Activated T-cell treated with anti-CD3 and anti-CD28 coated beads for 4 hours (primary cell): ENCODE results near the gene TNNT3.
"Not testable (repeated sequence)": the region's sequence is repeated elsewhere in the genome, so short reads cannot be mapped to it uniquely, and the experiment has no call there.

ENCODE experiments used
- DNase-seq: peaks from one replicate; pipeline ENCODE4 v3.0.0-alpha.2; 2020

The TNNT3 gene

DNA sequence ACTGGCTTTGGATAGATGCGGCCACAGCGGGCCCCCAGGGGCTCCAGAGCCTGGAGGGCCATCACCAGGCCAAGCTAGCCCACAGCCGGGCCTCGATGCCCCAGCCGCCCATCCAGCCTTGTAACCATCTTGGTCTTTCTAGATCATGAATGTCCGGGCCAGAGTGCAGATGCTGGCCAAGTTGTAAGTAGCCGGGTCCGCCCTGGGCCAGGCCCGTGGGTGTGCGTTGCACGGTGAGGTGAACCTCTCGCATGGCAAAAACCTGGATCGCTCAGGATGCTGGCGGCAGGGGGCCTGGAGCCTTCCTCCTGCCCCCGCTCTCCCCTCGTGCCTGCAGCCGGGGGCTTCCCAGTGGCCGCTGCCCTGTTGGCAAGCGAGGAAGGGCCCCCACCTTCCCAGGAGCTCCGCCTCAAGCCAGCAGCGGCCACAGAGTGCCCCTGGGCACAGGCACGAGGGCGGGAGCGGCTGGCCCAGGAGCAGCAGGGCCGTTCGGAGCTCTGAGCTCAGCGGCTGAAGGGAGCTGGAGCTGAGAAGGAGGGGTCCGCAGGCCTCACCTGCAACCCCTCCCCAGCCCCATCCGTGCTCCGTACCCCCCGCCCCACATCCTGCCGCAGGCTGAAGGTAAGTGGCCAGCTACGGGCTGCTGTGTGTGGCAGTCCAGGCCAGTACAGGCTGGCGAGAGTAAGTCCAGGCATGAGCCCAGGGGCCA lies 16.7 kb downstream of the TNNT3 start:
- no peak for DNase-seq

DNA sequence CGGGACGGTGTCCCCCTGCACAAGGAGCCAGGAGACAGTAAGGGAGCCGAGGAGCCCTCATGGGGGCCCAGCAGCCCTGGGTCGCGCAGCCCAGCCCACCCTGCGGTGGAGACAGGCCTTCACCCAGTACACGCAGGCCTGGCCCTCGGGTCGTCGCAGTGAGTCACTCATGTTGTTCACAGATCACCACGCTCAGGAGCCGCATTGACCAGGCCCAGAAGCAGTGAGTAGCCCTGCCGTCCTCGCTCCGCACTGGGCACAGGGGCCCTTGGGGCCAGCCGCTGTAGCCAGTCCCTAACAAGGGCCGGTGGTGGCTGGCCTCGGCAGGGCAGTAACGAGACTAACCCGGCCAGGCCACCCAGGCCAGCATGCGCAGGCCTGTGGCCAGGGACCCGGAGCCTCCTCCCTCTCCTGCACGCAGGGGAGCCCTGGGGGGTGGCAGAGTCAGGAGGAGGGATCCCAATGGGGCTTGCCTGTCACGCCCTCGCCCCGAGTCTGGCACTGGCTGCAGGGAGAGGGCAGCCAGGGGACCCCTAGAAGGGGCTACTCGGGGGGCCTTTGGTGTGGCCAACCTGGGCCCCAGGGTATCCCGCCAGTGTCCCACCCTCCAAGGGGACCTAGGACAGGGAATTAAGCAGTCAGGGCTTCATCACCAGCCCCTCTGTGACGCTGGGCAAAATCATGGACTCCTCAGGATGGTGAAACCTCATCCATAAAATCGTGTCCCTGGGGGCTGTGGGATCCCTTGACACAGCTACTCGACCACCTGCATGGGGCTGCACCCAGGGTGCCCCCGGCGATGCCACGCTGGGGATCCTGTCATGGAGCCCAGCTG lies 17.5 kb downstream of the TNNT3 start:
- DNase-seq: no peak

DNA sequence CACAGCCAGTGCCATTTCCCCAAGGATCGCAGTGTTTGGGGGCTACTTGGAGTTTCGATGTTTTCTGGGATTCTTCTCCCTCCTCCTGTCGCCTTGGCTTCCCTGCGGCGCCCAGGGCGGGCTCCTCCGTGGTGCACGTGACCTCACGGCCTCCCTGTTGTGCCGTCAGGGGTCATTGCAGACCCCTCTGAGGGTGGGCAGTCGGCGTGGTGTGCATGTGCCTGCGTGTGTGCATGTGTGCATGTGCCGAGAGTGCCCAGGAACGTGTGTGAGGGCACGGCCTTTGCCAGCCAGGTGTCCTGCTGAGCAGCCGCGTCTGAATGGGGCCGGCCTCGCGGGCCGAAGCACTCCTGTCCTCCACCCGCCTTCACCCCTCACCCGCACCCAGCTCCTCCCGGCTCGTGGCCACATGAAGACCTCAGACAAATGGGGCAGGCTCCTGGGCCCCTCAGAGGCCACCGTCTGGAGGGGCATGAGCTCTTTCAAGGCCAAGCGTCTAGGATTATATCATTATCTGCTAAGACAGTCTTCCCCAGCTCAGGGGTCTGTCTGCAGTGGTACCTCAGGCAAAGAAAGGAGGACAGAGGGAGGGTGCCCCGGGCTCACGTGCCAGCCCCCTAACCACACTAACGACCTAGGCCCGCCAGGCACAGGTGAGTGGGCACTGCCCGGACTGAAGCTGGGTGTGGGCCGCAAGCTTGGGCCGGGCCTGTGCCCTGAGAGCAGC lies 18.3 kb downstream of the TNNT3 start:
- no peak for DNase-seq

- no peak for DNase-seq
These were observed 19.0 kb downstream of the TNNT3 start for GRCh38 chr11:1938343-1939005.

DNA sequence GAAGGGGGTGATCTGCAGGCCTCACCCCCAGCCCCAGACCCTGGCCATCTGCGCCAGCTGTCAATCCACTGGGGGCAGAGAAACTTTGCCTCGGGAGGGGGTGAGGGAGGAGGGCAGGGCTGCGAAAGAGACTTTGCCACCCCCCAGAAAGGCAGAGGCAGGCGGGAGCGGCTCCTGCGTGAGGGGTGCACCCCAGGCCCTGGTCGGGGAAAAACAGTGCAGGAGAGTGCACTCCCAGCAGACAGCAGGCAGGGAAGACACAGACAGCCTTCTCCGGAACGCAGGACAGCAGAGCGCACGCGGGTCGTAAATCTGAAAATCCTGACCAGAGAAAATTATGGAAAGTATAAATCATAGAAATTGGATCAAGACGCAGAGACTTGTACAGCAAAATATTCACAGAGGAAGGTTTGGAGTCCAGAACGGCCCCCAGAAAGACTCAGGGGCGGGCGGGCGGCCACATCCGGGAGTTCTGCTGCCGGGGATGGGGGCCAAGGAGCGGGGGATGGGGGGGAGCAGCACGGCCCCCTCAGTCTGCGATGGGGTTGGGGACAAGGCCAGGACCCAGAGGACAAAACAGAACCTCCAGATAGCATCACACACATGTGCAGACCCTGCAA lies 19.6 kb downstream of the TNNT3 start:
- no peak for DNase-seq

- not testable (repeated sequence) for DNase-seq
These were observed 20.3 kb downstream of the TNNT3 start for GRCh38 chr11:1939788-1940187.

DNA sequence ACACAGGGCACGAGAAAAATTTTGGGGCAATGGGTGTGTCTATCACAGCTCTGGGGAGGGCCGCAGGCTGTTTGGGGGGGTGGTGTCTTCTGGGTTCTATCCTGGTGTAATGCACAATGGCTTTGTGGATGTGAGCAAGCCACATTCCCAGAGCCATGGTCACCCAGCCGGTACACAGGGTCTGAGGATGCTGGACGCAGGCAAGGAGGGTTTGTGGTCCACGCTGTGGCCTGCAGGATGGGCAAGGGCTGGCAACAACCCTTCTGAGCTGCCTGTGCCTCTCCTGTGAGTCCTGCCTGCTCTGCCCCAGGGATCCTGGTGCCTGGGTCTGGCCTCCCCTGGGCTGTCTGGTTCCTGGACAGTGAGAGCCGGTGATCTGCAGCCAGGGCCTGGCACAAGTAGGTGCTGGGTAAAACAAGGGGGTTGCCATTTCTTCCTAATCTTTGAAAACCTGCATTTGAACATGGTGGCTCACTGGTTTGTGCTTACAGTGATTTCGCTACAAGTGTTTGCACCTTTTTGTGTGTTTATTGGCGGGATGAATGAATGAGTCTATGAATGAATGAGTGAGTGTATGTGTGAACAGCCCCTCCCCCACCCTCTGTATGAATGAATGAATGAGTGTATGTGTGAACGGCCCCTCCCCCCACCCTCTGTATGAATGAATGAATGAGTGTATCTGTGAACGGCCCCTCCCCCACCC lies 23.2 kb downstream of the TNNT3 start:
- no peak for DNase-seq

- DNase-seq: no peak
These were observed 24.1 kb downstream of the TNNT3 start for GRCh38 chr11:1943576-1943975.

GRCh38 chr11:1943977-1944376 lies 24.5 kb downstream of the TNNT3 start:
- DNase-seq: no peak

DNA sequence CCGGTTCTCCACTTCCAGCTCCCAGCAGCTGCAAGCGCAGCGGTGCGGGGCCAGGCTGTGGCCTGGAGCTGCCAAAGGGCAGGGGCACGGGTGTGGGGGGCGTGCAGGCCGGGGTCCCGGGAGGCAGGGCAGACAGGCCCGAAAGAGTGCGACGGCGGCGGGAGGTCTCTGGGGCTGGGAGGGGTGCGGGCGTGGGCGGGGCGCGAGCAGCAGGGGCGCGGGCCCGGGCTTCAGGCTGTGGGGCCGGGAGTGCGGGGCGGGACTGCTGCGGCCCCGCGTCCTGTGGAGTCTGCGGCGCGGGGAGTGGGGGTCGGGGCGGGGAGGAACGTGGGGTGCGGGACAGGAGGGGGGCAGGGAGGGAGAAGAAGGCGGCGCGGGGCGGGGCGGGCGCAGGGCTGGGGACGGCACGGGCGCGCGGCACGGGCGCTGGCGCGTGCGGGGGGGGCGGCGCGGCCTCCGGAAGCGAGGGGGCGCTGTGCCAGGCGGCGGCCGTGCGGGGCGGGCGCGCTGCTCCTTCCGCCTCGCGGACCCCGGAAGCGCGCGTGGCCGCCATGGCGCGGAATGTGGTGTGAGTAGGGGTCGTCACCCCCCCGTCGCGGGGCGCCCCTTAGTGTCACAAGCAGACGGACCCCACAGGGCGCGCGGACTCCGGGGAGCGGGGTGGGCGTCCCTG lies 27.4 kb downstream of the TNNT3 start, which contains the start of gene MRPL23:
Gene MRPL23 (plus strand): TSS at position 521 of the 673 bp plus-strand sequence. CDS start 31 bp downstream, at position 552.
- DNase-seq: peak; percentile 23

DNA sequence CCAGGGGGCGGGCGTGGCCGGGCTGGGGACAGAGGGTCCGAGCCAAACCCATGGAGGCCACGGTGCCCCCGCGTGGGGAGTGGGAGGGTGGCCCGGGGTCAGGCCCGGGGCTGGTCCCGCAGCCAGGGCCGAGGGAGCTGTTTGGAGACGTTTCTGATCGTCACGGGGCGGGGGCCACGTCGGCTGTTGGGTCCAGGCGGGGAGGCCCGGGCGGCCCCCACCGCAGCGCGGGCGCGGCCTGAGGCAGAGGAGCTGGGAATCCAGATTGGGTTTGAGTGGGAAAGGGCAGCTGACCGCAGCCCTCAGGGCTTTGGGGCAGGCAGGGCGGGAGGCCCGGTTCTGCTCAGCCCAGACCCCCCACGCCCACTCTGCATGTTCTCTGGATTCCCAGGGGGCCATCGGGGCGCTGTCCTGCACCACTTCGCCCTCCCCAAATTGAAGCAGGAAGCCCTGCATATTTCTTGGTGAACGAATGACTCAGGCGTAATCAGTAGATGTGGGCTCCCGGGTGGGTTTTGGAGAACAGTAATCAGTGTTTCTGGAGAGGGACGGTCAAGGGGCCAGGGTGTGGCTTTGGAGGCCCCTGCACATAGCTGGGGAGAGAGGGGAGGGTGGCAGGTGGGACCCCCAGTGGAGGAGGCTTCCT lies 28.2 kb downstream of the TNNT3 start:
- no peak for DNase-seq

DNA sequence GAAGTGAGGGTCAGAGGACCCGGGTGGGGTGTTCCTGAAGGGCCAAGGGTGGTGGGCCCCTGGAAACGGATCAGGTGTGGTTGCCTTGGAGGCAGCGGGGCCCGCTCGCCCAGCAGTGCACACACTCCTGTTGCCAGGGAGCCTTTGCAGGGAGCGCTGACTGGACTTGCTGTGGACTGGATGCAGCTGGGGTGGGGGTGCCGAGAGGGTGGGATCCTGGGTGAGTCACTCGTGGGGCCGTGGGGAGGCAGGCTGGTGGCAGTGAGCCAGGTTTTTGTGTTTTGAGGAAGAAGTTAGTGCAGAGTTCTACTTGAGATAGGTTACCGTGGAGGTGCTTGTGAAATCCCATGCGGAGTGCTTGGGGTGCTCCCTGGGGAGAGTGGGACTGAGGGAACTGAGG lies 28.9 kb downstream of the TNNT3 start:
- DNase-seq: no peak

DNA sequence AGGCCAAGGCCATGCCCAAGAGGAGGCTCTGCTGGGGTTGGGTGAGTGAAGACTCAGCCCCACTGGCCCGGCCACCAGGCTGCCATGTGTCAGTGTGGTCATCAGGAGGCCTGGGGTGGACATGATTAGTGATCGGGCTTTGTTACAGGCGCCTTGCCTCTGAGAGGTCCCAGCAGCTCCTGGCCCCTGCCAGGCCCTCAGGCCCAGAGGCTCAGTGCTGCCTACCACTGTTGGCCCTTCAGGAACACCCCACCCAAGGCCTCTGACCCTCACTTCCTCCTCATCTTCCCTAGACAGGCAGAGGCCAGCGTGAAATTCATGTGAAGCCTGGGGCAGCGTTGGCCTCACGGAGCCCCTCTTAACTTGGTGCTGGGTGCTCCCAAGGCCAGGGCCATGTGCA lies 29.8 kb downstream of the TNNT3 start:
- DNase-seq: no peak

GRCh38 chr11:1949922-1950321 lies 30.4 kb downstream of the TNNT3 start:
- DNase-seq: no peak

DNA sequence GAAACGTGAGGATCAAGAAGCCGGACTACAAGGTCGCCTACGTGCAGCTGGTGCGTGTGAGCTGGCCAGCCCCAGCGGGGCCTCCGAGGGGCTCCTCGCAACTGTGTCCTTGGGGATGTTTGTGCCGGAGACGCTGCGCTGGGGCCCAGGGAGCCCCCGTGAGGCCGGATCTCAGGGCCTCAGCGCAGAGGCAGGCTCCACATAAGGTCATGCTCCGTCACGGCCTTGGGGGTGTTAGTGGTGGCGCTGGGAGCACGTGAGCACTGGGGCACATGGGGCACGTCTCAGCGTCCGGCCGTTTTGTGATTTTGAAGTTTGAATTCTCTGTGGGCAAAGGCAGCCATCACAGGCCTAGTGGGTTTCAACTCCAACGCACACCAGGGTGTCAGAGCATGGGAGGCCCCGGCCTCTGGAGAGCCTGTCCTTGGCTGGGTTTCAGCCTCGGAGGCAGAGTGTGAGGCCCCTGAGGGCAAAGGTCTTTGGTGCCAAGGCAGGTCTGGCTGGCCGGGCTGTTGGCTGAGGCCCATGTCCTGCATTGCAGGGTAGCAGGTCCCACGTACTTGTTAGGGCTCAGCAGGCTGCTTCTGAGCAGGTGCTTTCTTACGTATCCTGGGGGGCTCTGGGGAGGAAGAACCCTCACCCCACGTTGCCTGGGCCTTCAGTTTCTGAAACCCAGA lies 33.4 kb downstream of the TNNT3 start:
- no peak for DNase-seq

DNA sequence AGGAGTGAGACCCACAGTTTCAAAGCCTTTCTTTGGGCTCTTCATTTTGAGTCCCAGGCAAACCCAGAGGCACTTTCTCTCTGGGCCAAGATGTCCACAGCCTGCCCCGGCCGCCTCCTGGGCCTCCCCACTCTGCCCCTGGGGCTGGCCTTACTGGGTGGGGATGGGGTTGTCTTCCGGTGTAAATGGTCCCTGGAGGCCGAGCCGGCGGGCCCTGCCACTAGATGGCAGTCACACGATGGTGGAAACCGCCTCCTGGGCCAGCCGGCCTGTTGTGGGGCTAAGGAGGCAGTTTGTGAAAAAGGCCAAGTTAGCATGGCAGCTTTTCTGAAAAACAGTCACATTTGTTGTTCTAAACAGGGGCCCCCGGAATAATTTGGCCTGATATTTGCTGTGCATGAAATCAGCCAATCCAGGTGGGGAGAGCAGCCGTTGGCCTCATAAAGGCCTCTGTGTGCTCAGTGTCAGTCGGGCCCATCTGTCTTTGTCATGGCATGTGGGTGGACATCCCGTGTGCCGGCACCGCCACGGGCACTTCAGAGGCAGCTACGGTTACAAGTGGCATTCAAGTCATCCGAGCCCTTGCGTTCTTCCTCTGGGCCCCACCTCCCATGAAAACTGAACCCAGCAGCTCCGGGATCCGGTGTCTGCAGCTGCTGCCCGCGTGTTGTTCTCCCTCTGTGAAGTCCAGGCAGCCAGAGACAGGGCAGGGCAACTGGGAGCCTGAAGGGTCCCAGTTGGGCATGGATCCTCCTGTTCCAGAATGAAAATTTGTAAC lies 34.2 kb downstream of the TNNT3 start:
- no peak for DNase-seq

- no peak for DNase-seq
These were observed 38.9 kb downstream of the TNNT3 start for GRCh38 chr11:1958367-1958766.

DNA sequence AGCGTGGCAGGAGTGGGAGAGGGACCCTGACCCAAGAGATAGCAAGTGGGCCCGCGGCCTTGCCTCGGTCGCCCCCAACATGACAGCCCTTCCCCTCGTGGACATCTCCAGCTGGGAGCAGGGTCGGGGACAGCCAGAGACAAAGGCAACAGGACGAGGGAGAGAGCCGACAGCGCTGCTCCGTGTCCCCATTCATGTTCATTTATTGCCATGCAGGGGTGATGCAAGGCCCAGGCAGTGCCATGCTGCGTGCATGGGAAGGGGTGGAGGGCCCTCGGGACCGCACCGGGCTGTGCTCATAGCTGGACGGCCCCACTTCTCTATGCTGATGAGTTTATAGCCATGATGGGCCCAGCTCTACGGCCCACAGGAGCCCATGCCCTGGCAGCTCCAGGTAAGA lies 40.3 kb downstream of the TNNT3 start:
- no peak for DNase-seq

GRCh38 chr11:1963864-1964263 lies 44.4 kb downstream of the TNNT3 start:
- no peak for DNase-seq
